Spleen (tissue), 7 donors: ENCODE data around the gene MALT1.

Experiments
- POLR2A ChIP-seq, 3 donors: fragments of 450-650 bp; IDR thresholded peaks; one replicate each; pipeline ENCODE4 v1.5.1; 2017; ENCODE audit warnings: antibody characterized with exemption in 3 of 3, mild to moderate bottlenecking in 1 of 3
- POLR2AphosphoS5 ChIP-seq, 3 donors: sonication (generic); formaldehyde crosslinking; IDR thresholded peaks; one replicate each; pipeline ENCODE4 v1.5.1; 2017; ENCODE audit warnings: antibody characterized with exemption in 3 of 3
- TF ChIP-seq, protein P1 (sequence below), 11 experiments: fragments of 200-600 bp in 7 of 11; fragments of 450-650 bp in 4 of 11; sonication (generic) in 4 of 11; IDR thresholded peaks in 8 of 11; conservative IDR thresholded peaks in 3 of 11; 1 replicate in 7 of 11; 2 replicates in 4 of 11; pipeline versions ENCODE4 v1.4.0 to v1.8.0; 2016 to 2021; ENCODE audit warnings: antibody characterized with exemption in 11 of 11, inconsistent platforms in 4 of 11, mild to moderate bottlenecking in 1 of 11
- donor health status: DM: no; HTN: no; CAD: no; lungs with moderate emphysema.
- donor health status: DM: no; HTN: no; CAD: no.
- donor health status: DM: no; HTN: no; CAD: no.

DNA sequence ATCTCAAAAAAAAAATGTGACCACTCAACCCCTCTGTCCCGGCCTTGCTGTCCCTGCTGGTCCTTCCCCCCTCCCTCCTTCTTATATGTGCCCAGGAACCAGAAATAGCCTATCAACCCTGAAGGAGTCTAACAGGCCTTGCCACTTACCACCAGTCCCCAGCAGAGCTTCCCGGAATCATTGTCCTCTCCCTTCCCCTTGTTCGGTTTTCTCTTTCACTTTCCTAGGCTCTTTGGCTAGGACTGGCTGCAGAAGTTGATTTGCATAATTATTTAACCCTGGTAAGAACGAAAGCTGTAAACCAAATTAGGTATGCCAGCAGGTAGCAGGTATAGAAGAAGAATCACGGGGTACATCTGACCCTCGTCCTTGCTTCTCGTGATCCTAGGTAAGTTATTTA is 120.8 kb downstream of the MALT1 start:
- TF ChIP-seq, protein P1, sequence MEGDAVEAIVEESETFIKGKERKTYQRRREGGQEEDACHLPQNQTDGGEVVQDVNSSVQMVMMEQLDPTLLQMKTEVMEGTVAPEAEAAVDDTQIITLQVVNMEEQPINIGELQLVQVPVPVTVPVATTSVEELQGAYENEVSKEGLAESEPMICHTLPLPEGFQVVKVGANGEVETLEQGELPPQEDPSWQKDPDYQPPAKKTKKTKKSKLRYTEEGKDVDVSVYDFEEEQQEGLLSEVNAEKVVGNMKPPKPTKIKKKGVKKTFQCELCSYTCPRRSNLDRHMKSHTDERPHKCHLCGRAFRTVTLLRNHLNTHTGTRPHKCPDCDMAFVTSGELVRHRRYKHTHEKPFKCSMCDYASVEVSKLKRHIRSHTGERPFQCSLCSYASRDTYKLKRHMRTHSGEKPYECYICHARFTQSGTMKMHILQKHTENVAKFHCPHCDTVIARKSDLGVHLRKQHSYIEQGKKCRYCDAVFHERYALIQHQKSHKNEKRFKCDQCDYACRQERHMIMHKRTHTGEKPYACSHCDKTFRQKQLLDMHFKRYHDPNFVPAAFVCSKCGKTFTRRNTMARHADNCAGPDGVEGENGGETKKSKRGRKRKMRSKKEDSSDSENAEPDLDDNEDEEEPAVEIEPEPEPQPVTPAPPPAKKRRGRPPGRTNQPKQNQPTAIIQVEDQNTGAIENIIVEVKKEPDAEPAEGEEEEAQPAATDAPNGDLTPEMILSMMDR (IDR thresholded peaks at IDR 0.05 in 8 of 11, conservative IDR thresholded peaks at IDR 0.05 in 3 of 11): peak in 1 of 11 experiments; percentile 16
- TF ChIP-seq POLR2A (IDR thresholded peaks at IDR 0.05) (no peak), POLR2AphosphoS5 (IDR thresholded peaks at IDR 0.05) (peak in 1 of 3 donors; percentile 17)
